AG09309 (cell line): ENCODE data around the gene BHLHA15.

ENCODE experiments used
- DNase-seq: peaks from one replicate; pipeline ENCODE4 v3.0.0-alpha.2; 2010; ENCODE audit warnings: low read depth
- H3K4me3 ChIP-seq: 2 replicates; pipeline ENCODE4 v1.5.1; 2011; ENCODE audit warnings: mild to moderate bottlenecking, low read depth, low read length, moderate library complexity; ENCODE audit not compliant: control insufficient read depth
- TF ChIP-seq, protein P1 (sequence below): IDR thresholded peaks from 2 replicates; pipeline ENCODE4 v1.5.1; 2011; ENCODE audit warnings: mild to moderate bottlenecking, low read depth, low read length, inconsistent platforms; ENCODE audit not compliant: insufficient read depth, control insufficient read depth; ENCODE audit errors: missing control alignments

Gene BHLHA15

GRCh38 chr7:98232799-98233198 is 21.6 kb downstream of the BHLHA15 start:
- no peak overlapping the region for H3K4me3 ChIP-seq
- no peak for DNase-seq
- TF ChIP-seq, protein P1, sequence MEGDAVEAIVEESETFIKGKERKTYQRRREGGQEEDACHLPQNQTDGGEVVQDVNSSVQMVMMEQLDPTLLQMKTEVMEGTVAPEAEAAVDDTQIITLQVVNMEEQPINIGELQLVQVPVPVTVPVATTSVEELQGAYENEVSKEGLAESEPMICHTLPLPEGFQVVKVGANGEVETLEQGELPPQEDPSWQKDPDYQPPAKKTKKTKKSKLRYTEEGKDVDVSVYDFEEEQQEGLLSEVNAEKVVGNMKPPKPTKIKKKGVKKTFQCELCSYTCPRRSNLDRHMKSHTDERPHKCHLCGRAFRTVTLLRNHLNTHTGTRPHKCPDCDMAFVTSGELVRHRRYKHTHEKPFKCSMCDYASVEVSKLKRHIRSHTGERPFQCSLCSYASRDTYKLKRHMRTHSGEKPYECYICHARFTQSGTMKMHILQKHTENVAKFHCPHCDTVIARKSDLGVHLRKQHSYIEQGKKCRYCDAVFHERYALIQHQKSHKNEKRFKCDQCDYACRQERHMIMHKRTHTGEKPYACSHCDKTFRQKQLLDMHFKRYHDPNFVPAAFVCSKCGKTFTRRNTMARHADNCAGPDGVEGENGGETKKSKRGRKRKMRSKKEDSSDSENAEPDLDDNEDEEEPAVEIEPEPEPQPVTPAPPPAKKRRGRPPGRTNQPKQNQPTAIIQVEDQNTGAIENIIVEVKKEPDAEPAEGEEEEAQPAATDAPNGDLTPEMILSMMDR: no peak

- no peak for DNase-seq
Observed at GRCh38 chr7:98233219-98234070, 22.2 kb downstream of the BHLHA15 start.

DNA sequence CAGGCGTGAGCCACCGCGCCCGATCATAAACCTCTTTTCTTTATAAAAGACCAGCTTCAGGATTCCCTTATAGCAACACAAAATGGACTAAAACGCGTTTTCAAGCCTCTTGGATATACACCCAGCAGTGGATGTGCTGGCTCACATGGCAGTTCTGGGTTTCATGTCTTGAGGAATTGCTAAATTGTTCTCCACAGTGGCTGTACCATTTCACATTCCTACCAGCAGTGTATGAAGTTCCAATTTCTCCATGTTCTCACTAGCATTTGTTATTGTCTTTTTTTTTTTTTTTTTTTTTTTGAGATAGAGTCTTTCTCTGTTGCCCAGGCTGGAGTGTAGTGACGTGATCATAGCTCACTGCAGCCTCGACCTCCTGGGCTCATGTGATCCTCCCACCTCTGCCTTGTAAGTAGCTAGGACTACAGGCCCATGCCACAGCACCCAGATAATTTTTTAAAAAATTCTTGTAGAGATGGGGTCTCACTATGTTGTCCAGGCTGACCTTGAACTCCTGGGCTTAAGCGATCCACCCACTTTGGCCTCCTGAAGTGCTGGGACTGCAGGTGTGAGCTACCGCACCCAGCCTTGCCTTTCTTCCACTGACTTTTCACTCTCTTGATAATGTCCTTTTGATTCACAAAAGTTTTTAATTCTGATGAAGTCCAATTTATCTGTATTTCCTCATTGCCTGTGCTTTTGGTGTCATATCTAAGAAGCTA is 23.3 kb downstream of the BHLHA15 start:
- TF ChIP-seq, protein P1: no peak
- DNase-seq: no peak
- no peak overlapping the region for H3K4me3 ChIP-seq

More at GRCh38 chr7:98233219-98234070, 22.2 kb downstream of the BHLHA15 start:
- TF ChIP-seq, protein P1: no peak
- no peak overlapping the region for H3K4me3 ChIP-seq

- no peak overlapping the region for H3K4me3 ChIP-seq
- TF ChIP-seq, protein P1: no peak
- DNase-seq: no peak
Observed at GRCh38 chr7:98235901-98236300, 24.7 kb downstream of the BHLHA15 start.

- no peak overlapping the region for H3K4me3 ChIP-seq
- TF ChIP-seq, protein P1: no peak
- DNase-seq: no peak
Observed at GRCh38 chr7:98236355-98237185, 25.3 kb downstream of the BHLHA15 start.

DNA sequence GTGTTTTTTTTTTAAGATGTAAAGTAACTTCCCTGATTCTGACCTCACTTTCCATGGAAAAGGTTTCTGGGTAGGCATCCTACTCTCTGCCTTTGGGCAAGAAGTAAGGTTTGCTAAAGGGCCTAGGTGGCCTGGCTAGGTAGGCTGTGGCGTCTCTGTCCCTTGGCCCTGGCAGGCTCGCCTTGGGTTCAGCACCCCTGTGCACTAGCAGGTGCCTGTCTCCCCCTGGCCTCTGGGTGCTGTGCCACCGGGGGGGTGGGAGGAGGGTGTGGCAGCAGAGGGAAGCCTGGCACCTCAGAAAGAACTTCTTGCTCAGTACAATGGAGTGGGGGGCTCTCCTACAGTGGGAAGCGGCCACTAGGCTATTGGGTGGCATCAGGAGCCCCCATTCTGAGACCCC is 26.8 kb downstream of the BHLHA15 start:
- no peak overlapping the region for H3K4me3 ChIP-seq
- no peak for DNase-seq
- TF ChIP-seq, protein P1: no peak
